Stimulated activated CD4-positive, alpha-beta T cell treated with anti-CD3 and anti-CD28 coated beads, Interleukin-2, amount 100 ng/mL, for 24 hours (primary cell): ENCODE data around the gene AIFM1.

Experiments used
- DNase-seq, 2 donors: peaks; one replicate each; pipeline ENCODE4 v3.0.0-alpha.2; 2020

The AIFM1 gene

DNA sequence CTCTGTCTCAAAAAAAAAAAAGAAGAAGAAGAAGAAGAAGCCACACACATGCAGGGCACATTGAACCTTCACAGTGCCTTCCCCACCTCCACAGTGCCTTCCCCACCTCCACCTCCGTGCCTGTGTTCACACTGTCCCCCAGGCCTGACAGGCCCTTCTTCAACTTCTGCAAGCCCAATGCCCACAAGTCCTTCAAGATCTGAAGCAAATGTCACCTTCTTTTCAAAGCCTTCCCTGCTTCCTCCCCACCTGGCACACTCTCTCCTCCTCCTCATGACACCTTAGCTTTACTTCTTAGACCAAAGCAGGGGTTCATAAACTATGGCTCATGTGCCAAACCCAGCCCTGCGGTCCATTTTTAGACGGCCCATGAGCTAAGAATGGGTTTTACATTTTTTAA lies 75.3 kb downstream of the AIFM1 start:
- DNase-seq, result no peak

DNA sequence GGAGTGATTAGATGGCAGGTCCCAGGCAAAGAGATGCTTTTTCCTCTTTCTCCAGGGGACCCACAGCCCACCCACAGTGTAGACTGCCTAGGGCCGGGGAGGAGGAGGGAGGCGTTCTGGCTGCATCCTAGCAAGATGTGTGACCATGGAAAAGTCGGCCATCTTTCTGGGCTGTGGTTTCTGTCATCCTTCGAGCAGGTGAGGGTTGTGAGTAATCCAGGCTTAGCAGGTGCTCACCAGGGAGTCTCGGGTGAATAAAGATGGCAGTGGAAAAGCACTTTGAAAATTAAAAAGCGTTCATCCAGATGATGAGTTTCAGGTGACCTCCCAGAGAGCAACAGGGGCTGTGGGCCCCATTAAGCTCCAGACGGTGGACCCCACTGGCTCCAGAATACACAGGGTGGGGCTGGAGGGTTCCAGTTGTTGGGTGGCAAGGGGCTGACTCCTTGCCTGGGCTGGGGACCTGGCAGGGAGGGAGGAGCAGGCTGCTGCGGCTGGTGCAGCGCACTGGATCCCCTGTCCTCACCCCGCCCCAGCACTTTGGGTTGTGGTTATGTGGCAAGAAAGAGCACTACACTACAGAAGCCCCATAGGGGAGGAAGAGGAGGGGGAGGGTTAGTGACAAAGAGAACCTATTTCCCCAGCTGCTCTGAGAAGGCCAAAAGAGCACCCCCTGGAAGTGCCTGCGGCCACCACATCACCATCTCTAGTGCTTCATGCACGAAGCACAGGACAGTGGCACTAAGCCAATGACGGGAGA lies 79.0 kb downstream of the AIFM1 start:
- peak; percentile 54 to 66 for DNase-seq

DNA sequence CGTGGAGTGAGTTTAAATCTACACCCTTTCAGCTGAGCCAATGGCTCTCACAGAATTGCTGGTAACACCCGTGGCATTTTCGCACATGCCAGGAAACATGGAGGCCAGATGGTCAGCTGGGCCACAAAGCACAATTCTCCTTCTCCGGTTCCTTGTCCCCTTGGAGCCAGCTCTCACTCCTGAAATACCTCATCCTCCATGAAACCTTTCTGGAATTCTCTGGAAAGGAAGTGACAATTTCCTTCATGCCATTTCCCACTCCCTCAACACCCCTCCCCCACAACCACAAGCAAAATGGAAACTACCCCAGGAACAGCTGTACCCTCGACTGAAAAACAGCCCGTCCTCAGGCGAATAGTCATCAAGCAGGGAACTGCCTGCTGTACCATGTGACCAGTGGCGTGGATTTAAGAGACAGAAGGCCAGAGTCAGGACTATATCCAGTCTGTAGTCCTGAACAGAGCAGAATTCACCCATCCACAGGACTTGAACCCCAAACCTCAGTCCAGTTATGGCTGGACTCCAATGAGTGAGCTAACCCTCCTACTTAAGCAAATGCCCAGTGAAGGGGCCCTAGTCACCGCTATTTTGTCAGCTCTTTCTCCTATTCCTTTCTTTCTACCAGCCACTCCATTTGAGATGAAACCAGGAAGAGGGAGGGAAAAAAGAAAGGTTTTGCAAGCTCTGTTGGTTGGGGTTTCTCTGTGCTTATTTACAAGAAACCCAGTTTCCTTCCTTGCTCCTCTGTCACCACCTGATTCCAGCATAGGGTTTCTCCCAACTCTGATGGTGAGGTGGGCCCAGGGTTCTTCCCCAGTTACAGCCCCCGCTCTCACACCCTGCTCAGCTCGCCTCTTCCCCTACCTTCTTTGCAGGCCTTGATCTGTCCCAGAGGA lies 79.8 kb downstream of the AIFM1 start:
- DNase-seq, result no peak

DNA sequence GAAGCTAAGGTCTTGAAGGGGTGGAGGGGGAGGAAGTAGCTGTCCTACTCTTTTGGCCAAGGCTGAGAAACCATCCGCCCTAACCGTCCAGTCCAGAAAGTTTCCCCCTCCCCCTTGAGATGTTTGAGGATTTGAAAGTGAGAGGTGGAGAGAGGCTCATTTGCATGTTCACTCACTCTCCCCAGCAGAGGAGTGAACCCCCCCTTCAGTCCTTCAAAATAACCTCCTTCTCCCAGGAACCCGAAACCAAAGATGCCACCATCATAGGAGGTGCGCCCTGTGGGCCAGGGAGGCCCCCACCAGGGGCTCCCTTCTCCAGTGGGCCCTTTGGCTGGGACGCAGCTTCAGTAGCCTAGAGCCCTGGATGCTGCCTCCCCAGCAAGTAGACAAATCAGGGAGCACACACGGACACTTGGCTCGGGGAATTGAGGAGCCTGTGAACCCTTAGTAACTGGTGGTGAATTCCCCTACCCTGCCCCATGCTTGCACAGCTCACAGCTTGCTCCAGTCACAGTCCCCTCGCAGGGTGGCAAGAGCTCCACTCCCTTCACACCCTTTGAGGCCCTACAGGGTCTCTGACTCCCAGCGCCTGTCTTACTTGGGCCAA lies 80.9 kb downstream of the AIFM1 start:
- peak in 1 of 2 donors; percentile 22 for DNase-seq

- no peak for DNase-seq
Measured at GRCh38 chrX:130083656-130084382, 81.8 kb downstream of the AIFM1 start.

DNA sequence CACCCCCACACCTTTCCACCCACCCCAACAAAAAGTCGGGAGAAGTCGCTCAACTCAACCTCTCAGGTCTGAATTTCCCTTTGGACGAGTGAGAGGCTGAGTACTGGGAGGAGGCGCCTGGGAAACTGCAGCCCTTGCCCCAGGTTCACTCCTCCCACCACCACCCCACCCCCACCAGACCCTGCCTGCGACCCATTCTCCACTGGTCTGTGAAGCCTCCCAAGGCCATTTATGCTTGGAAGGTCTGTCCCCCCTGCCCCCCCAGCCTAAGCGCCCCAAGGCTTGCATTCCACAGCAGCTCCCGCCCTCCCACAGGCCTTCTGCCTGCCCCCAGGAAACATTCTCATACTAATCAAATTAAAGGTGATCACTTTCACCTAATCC lies 82.5 kb downstream of the AIFM1 start:
- no peak for DNase-seq

DNA sequence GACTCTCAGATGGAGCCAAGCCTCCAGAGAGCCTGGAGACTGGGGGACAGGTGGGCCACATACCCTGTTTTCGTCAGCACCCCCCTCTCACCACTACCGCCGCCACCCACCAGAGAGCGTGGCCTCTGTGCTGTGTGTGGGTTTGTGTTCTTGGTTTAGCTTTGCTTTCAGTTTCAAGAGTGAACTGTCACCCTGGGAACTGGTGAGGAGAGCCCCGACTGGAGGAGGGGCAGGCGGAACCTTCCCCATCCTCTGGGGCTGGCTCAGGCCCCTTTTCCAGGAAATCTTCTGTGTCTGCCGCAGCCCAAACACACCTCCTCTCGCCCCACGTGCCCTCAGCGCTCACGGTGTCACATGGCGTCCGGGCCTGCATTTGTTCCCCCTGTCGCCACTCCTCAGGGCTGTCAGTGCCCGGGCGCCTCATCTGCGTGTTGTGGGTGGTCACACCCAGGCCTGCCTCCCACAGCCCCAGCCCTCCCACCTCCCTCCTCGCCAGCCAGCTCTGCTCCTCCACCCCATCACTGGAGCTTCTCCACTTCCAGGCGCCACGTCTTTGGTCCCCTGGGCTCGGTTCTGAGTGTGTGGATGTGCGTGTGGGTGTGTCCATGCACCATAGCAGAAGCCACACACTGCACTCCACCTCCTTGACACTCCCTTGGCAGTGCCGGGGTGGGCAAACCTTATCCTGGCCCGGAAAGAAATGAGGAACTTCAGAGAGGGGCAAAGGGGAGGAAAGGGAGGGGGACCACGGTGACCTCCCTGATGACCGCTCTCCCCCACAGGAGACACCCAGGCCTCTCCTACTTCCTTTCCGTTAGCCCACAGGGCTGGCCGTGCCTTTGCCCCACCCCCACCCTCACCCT lies 83.2 kb downstream of the AIFM1 start:
- peak; percentile 70 to 74 for DNase-seq

- DNase-seq, result no peak
Measured at GRCh38 chrX:130081421-130082045, 84.1 kb downstream of the AIFM1 start.

- no peak for DNase-seq
Measured at GRCh38 chrX:130080791-130081367, 84.8 kb downstream of the AIFM1 start.

DNA sequence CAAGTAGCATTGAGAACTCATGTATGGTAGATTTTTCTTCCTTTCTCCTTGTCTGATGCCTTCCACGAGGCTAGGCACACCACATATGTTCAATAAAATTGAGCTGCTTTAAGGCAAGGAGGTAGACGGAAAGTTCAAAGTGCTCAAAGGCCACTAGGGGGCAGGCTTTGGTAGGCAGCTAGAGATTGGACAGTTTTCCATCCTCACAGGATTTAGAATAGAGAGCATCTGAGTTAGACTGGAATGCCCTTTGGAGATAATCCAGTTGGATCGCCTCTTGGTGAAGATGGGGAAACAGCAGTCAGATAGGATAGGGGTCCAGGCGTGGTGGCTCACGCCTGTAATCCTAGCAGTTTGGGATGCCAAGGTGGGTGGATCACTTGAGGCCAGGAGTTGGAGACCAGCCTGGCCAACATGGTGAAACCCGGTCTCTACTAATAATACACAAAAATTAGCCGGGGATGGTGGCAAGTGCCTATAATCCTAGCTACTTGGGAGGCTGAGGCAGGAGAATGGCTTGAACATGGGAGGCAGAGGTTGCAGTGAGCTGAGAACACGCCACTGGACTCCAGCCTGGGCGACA lies 85.7 kb downstream of the AIFM1 start:
- DNase-seq, result peak; percentile 56 to 58
